GM21381 (cell line): ENCODE measurements around the gene GLUL.

Source experiments
- ATAC-seq: cut with Tn5 transposase; IDR thresholded peaks from one replicate; pipeline ENCODE4 v1.9.1; 2021; ENCODE audit warnings: mild to moderate bottlenecking, moderate library complexity; ENCODE audit not compliant: unreplicated experiment

Gene GLUL

GRCh38 chr1:182332261-182333060 is 59.1 kb downstream of the GLUL start:
- ATAC-seq = no peak
